Prostate gland (tissue), 2 donors: ENCODE results near the gene CALHM6. TPM values are rescaled to one million over a fixed set of nuclear protein-coding genes. Genes with fewer than 3 reads are reported as not detected.
"Not testable (repeated sequence)": the region's sequence is repeated elsewhere in the genome, so short reads cannot be mapped to it uniquely, and the experiment has no call there.

Source experiments
- DNase-seq: peaks from one replicate; pipeline ENCODE4 v3.0.0-alpha.2; 2019; ENCODE audit warnings: low spot score
- H3K27ac ChIP-seq, 2 donors: fragments of 200-600 bp; sonication (generic); 2 replicates each; pipeline ENCODE4 v1.5.1; 2017 to 2019
- H3K27me3 ChIP-seq: fragments of 200-600 bp; sonication (generic); replicated peaks from 2 replicates; pipeline ENCODE4 v1.5.1; 2019; ENCODE audit not compliant: insufficient read depth
- H3K36me3 ChIP-seq, 2 donors: fragments of 200-600 bp; sonication (generic); 1 replicate in 1 of 2; 2 replicates in 1 of 2; pipeline versions ENCODE4 v1.5.1 to v1.8.1; 2017 to 2019
- H3K4me1 ChIP-seq: fragments of 200-600 bp; sonication (generic); replicated peaks from 2 replicates; pipeline ENCODE4 v1.5.1; 2019
- H3K4me3 ChIP-seq, 2 donors: fragments of 200-600 bp; sonication (generic); 2 replicates each; pipeline ENCODE4 v1.5.1; 2017 to 2019
- H3K9me3 ChIP-seq: fragments of 200-600 bp; sonication (generic); 2 replicates; pipeline ENCODE4 v1.5.1; 2017
- CTCF ChIP-seq, 4 experiments: fragments of 200-600 bp in 2 of 4; fragments of 450-650 bp in 2 of 4; sonication (generic) in 2 of 4; IDR thresholded peaks; 1 replicate in 3 of 4; 2 replicates in 1 of 4; pipeline ENCODE4 v1.5.1; 2016 to 2019; ENCODE audit warnings: antibody characterized with exemption in 4 of 4, mild to moderate bottlenecking in 2 of 4, moderate library complexity in 2 of 4
- POLR2A ChIP-seq: fragments of 450-650 bp; IDR thresholded peaks from one replicate; pipeline ENCODE4 v1.6.1; 2016; ENCODE audit warnings: antibody characterized with exemption, mild to moderate bottlenecking
- POLR2AphosphoS5 ChIP-seq: sonication (generic); formaldehyde crosslinking; IDR thresholded peaks from one replicate; pipeline ENCODE4 v1.6.1; 2017; ENCODE audit warnings: antibody characterized with exemption
- WGBS: methylation state at CpG from one replicate; pipeline ENCODE4 v1.1.5; 2018; 5-methylcytosine and 5-hydroxymethylcytosine counted together
- intact Hi-C: fragments of 100-400 bp; cut with DNase I; formaldehyde crosslinking; loops from one replicate; pipeline ENCODE4 v1.14.2; 2022
- total RNA-seq, 2 donors: library from RNA; depleted of rRNA; stranded (reverse); fragments of >200 nt; gene quantifications; one replicate each; pipeline ENCODE4 v1.1.0, GENCODE V29; 2016

The CALHM6 gene
- total RNA-seq, 2 donors from 2014 or later: 6.3 to 6.7 TPM

DNA sequence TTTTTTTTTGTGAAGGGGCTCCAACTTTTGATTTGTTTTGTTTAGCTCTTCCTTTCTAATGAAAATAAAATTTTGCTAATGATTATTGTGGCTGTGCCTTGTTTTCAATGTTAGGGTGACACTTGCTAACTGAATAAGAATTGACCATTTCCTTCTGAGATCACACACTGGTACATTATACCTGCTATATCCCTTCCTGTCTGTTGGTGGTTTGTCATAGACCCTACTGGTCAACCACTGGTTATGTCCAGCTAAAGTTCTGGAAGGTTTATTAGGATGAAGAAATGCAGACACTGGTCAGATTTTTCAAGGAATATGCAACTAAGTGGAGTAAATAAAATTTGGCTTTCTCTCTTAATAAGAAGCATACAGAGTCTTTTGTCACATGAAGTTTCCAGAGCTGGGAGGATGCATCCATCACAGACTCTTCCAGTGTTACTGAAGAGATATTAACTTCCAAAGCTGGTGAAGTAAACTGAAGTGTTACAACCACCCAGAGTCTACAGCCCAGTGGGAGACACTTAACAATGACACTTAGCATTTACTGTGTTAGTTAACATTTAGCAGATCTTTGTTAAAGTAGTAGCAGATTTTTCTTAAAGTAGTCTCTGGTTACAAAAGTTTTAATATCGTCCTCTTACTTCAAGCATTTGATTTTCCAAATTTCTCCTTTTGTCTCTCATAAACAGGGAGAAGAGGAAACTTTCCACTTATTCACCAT lies 30.6 kb downstream of the CALHM6 start:
- TF ChIP-seq CTCF (IDR thresholded peaks at IDR 0.05): no peak
- no peak for TF ChIP-seq POLR2AphosphoS5
- TF ChIP-seq POLR2A: no peak
- WGBS: 77% methylated on average over 1 of the region's 1 CpG
- intact Hi-C loops: no loop called here
- Histone ChIP-seq H3K9me3 (no peaks in the 10 kb centered on the region), H3K4me1 (no peaks in the 10 kb centered on the region), H3K27ac (no peak overlapping the region), H3K27me3 (no peaks in the 10 kb centered on the region), H3K4me3 (no peak overlapping the region), H3K36me3 (no peaks in the 10 kb centered on the region)
- DNase-seq: no peak

GRCh38 chr6:116492331-116493067 lies 31.3 kb downstream of the CALHM6 start:
- no peak for DNase-seq
- 80% methylated on average over 6 of the region's 6 CpGs for WGBS
- intact Hi-C loops: no loop called here
- TF ChIP-seq POLR2A (no peak), CTCF (IDR thresholded peaks at IDR 0.05) (no peak), POLR2AphosphoS5 (no peak)
- Histone ChIP-seq H3K4me1 (no peaks in the 10 kb centered on the region), H3K9me3 (no peaks in the 10 kb centered on the region), H3K36me3 (no peaks in the 10 kb centered on the region), H3K27me3 (no peaks in the 10 kb centered on the region), H3K27ac (no peak overlapping the region), H3K4me3 (no peak overlapping the region)

DNA sequence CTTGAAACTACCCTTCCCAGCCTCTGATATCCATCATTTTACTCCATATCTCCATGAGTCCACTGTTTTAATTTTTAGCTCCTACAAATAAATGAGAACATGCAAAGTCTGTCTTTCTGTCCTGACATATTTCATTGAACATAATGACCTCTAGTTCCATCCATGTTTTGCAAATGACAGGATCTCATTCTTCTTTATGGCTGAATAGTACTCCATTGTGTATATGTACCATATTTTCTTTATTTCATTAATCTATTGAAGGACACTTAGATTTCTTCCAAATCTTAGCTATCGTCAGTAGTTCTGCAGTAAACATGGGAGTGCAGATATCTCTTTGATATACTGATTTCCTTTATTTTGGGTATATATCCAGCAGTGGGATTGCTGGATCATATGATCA lies 34.0 kb downstream of the CALHM6 start:
- 91% methylated on average over 1 of the region's 1 CpG for WGBS
- intact Hi-C loops, H3K9me3 ChIP-seq, H3K36me3 ChIP-seq, H3K4me1 ChIP-seq, DNase-seq, H3K27me3 ChIP-seq, H3K4me3 ChIP-seq, H3K27ac ChIP-seq: not testable (repeated sequence)

GRCh38 chr6:116497113-116497676 lies 36.0 kb downstream of the CALHM6 start:
- Histone ChIP-seq H3K27me3 (no peaks in the 10 kb centered on the region), H3K4me3 (no peak overlapping the region), H3K9me3 (no peaks in the 10 kb centered on the region), H3K4me1 (no peaks in the 10 kb centered on the region), H3K27ac (no peak overlapping the region), H3K36me3 (no peaks in the 10 kb centered on the region)
- TF ChIP-seq POLR2A: no peak
- TF ChIP-seq CTCF (IDR thresholded peaks at IDR 0.05): no peak
- no peak for TF ChIP-seq POLR2AphosphoS5
- no peak for DNase-seq
- WGBS: 51% methylated on average over 3 of the region's 3 CpGs
- intact Hi-C loops: no loop called here

DNA sequence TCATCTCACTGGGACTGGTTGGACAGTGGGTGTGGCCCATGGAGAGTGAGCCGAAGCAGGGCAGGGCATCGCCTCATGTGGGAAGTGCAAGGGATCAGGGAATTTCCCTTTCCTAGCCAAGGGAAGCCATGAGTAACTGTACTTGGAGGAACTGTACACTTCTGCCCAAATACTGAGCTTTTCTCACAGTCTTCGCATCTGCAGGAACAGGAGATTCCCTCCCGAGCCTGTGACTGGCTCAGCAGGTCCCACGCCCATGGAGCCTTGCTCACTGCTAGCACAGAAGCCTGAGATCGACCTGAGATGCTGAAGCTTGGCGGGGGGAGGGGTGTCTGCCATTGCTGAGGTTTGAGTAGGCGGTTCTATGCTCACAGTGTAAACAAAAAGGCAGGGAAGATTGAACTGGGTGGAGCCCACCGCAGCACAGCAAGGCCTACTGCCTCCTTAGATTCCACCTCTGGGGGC lies 39.8 kb downstream of the CALHM6 start:
- no peaks in the 10 kb centered on the region for H3K9me3 ChIP-seq
- 53% methylated on average over 9 of the region's 9 CpGs for WGBS
- no peak for DNase-seq

More for the DNA sequence above, 39.8 kb downstream of the CALHM6 start:
- Histone ChIP-seq H3K36me3 (no peaks in the 10 kb centered on the region), H3K4me1 (no peaks in the 10 kb centered on the region), H3K4me3 (no peak overlapping the region), H3K27me3 (no peaks in the 10 kb centered on the region), H3K27ac (no peak overlapping the region)
- intact Hi-C loops: no loop called here
- no peak for TF ChIP-seq POLR2AphosphoS5
- TF ChIP-seq CTCF (IDR thresholded peaks at IDR 0.05): no peak
- no peak for TF ChIP-seq POLR2A
